GM19351 (cell line): ENCODE measurements around the gene COTL1.
A peak's percentile ranks its signal among the peaks of the same experiment; 100 is the strongest.
"Not testable (repeated sequence)": the region's sequence is repeated elsewhere in the genome, so short reads cannot be mapped to it uniquely, and the experiment has no call there.

Experiments
- ATAC-seq: cut with Tn5 transposase; IDR thresholded peaks from one replicate; pipeline ENCODE4 v1.9.1; 2021; ENCODE audit warnings: mild to moderate bottlenecking, moderate library complexity; ENCODE audit not compliant: unreplicated experiment

COTL1 gene

DNA sequence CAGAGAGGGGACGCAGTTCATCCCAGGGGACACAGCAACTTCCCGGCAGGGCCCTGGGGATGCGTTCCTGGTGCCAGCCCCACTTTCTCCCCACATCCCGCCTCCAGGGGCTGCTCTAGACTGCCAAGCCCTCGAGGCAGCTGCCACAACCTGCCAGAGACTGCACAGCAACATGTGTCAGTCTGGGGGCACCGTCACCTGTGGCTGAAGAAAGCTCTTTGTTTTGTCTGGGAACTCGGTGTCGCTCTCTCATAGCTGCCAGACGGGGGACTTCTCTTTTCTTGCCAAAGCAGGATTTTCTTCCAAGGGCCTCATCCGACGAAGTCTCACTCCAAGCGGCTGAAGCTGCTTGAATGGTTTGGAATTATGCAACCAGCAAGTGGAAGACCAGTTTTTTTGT, 43.7 kb downstream of the COTL1 start:
- ATAC-seq: no peak

DNA sequence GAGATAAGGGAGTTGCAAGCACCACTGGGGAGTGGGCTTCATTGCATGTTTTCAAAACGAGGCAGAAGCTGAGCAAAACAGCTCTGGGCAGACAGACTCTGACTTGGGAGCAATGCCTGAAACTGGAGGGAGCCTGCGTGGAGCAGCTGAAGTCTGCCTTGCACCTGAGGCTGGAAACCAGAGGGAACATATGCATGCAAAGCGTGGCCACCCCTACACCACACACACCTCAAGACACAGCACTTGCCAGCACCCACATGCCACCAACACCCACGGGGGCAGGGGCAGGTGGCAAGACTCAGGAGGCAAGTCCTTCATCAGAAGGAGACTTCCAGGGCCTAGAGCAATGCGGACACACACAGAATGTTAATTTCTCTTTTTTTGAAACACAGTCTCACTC, 45.8 kb downstream of the COTL1 start:
- ATAC-seq: no peak

DNA sequence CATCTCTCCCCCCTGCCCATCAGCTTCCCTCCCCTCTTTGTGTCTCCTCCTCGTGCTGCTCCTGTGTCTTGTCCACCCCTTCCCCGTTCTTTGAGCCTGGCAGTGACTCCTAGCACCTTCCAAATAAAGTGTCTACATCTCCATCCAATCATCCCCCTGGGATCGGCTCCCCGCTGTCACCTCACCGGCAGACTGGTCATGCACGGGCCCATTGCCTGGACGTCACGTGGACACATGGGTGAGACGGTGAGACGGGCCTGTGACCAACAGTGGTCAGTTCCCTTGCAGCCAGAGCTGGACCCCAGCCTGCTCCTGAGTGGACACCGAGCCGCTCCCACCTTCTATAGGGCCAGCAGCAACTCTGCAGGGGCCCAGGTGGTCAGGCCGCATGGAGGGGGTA, 46.4 kb downstream of the COTL1 start:
- ATAC-seq: no peak

DNA sequence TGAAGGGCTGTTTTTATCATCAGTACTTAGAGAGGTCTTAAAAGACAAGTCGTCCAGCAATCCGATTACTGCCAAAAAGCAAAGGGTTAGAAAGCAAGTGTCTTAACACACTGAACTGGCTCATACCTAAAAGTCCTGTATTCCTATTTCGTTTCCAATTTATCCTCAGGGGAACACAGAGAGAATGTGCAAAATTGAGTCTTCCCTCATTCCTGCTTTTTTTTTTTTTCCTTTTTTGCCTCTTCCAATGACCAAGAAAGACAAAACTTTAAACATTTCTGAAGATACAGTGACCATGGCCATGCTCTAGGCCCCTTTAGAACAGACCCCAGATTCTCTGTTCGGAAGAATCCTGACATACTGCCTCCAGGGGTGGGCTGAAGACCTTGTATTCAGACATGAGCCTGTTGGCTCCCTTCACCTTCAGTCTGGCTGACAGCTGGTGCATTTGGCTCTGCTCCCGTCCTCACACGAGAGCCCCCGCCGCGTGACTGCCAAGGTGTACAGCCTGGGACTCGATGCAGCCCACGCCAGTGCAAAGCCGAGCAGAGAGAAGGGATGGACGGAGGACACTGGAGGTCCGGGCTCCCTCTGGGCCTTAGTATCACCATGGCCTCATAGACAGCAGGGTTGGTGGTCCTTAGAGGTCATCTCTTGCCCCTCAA, 47.0 kb downstream of the COTL1 start:
- no peak for ATAC-seq

DNA sequence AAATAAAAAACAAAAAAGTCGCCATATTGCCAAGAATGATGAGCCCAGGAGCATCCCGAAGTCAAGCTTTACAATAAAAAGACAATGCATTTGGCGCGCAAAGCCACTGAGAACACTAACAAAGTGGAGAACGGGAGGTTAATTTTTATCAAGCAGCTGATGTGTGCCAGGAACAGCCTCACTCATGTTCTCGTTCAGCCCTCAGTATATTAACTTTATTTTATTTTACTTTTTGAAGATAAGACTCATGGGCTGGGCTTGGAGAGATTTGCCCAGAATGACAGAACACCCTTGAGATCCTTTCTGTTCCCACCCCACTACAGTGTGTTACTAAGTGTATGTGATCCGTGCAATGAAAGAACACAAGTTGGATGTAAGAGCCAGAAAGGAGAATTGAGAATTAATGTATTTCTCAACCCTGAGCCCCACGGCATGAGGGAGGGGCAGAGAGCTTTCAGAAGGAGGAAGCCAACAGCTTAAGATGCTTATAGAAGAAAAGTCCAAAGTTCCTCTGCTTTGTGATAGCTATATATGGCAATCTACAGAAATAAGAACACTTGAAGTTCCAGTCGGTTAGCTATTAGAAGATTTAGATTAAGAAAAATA, 48.4 kb downstream of the COTL1 start:
- ATAC-seq: no peak

DNA sequence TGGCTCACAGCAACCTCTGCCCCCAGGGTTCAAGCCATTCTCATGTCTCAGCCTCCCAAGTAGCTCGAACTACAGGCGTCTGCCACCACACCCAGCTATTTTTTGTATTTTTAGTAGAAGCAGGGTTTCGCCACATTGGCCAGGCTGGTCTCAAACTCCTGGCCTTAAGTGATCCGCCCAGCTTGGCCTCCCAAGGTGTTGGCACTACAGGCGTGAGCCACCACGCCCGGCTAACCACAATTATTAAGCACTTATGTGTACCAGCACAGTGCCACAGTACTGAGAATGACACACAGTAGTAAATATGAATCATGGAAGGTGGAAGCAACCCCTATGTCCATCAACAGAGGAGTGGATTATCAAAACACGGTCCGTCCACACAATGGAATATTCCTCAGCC, 49.8 kb downstream of the COTL1 start:
- ATAC-seq: no peak

DNA sequence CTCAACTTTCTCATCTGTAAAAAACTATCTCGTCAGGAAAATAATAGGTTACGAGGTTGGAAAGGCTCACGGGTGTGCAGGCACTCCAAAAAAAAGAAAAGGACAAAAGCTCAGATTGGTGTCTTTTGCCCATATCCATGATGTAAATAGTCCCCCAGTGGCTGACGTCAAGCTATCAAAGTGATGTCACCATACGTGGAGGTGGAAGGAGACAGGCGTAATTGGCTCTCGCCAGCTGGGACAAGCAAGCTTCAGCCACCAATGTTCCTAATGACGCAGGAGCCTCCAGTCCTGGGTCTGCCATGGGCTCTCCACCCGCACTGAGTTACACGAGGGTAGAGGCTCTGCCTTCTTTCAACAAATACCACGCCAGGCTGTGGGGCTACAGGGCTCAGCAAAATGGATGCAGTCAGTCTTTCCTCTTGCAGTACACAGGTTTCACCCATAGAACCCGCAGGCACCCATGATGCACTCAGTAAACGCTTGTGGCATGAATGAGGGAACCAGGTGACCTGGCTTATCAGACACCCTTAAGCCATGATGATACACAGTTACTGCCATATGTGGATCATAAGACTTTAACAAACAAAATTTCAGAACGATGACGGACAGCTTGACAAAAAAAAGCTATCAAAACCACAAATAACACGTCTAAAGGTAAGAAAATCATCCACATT, 50.5 kb downstream of the COTL1 start:
- no peak for ATAC-seq

DNA sequence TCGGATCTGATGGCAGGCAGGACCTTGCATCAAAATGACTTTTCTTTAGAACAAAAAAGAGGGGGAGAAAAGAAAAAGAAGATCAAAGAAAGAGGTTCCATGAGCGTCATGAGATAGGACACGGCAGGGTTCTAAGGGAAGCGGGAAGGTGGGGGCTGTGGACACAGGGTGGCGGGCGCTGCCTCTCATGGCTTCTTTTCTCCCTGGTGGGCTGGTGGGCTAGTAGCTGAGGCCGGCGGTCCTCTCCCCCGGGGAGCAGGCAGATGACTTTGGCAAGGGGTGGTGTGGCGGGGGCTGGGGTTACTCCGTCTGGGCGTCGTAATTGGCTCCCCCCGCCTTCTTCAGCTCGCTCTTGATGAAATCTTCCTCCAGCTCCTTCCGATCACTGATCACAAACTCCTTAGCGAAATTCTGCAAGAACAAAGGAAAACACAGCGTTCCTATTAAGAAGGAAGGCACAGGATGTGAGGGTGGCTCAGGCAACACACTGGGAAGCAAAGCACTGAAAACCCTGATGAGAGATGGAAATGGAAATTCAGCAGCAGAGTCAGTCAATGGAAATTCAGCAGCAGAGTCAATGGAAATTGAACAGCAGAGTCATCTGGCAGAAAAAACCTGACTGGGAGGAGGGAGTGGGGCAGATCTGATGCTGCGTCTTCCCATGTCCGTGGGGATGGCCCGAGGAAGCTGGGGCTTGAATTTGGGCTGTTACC, 51.2 kb downstream of the COTL1 start:
- ATAC-seq: no peak

DNA sequence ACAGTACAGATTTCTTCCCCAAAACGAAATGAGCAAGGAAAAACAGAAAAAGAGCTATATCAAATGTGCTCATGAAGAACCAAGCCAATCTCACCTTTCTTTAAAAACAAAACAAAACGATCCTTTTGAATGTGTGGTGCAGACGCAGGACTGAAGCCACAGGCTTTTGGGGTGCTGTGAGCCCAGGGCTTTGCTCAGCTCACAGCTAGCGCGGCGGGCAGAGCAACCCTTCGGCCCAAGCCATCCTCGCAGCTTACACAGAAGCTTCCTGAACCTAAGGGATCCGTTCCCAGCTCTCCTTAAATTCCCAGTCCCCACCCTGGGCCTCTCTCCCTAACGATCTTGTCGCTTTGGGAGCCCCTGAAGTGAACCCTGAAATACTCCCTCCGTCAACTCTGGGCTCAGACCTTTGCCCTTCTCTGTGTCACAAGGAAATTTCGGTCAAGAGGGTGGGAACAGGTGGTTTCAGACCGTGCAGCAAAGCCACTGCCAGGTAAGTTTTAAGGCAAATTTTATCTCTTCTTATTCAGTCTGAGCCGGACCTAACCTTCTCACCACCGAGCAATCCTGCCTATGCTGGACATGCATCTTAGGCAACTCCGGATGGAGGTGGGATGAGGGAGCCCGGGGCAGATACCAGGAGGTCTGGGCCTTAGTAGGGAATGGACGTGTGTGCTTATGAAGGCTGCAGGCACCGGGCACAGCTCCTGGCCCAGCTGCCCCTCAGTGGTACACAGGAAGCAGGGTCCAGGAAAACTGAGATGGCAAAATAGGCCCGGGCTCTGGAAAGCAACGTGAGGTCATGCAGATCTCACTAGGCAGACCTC, 52.0 kb downstream of the COTL1 start:
- no peak for ATAC-seq

DNA sequence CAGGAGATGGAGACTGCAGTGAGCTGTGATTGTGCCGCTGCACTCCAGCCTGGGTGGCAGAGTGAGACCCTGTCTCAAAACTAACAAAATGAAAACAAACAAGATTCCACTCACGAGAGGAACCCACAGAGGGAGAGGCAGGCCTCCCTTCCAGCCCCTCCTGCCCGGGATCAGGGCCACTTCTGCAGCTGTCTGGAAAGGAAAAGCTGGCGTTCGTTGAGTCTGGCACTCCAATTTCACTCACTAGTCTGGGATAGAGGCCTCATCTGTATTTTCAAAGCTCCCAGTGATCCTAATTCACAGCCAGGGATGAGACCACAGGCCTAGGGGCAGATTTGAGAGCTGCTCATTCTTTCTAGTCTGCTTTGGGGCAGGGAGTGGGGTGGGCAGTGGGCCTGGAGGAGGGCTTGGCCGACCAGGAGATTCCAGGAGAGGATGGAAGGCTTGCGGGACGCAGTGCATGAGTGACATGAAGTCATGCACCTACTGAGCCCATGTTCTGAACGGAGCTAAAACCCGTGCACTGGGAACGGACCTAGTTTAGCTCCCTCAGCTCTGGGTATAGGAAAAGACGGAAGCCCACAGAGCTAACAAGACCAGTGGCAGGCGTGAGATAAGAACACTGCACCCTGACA, 54.0 kb downstream of the COTL1 start:
- ATAC-seq: no peak

DNA sequence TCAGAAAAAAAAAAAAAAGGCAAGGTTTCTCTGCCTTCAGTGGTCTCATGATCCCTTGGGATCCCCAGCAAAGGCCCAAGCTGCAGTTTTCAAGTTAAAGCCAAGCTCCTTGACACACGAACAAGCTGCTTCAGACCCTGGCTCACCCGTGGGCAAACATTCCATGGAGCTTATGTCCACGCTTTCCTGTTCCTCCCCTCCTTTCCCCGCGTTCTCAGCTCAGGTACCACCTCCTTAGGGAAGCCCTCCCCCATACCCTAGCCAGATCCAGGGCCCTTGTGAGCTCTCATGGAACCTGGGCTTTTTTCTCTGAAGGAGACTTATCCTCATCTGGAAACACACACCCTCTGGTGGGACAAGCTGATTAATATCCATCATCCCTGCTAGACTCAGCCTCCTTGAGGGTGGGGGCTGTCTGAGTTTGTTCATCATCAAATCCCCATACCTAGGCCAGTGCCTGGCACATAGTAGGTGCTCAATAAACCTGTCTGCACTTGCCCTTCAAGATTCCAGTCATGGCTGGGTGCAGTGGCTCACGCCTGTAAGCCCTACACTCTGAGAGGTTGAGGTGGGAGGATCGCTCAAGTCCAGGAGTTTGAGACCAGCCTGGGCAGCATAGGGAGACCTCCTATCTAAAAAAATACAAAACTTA, 54.7 kb downstream of the COTL1 start:
- ATAC-seq: no peak

DNA sequence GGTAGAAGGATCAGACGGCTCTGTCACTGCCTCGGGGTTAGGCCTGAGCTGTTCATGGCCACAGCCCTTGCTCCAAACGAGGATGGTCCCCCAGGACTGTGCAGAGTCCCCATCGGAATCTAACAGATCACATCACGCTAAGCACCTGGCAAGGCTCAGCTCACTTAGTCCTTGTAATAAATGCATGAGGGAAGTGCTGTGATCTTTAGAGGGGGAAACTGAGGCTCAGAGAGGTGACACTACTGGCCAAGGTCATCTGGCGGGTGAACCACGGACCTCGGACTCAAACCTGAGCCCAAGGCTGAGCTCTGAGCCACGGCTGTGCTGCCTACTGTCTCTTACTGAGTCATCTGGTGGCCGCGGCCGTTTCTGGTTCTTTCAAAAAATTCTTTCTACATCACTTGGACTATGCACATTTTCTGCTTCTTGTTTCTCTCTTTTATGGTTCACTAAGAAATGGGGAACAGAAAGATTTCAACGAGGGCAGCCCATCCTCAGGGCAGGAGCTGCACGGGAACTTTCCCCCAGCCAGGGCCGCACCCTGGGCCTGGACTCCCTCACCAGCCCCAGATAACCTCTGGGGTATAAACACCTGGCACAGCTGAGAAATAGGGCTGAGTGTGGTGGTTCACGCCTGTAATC, 55.6 kb downstream of the COTL1 start:
- ATAC-seq: peak; percentile 61

DNA sequence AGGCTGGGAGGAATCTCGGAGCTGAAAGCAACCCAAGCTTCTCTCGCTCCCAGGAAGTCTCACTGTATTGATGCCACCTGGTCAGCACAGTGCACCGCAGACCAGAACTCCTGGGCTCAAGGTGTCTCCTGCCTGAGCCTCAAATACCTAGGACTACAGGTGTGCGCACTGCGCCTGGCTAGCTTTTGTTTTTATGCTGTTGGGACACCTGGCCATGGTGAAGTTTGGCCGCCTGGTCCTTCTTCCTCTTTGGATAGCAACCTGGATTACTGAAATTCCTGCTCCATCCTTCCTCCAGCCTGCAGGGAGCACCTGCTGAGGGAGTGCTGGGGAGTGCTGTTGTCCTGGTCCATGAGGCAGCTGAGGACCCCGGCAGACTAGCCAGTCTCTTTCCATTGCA, 56.6 kb downstream of the COTL1 start:
- no peak for ATAC-seq

DNA sequence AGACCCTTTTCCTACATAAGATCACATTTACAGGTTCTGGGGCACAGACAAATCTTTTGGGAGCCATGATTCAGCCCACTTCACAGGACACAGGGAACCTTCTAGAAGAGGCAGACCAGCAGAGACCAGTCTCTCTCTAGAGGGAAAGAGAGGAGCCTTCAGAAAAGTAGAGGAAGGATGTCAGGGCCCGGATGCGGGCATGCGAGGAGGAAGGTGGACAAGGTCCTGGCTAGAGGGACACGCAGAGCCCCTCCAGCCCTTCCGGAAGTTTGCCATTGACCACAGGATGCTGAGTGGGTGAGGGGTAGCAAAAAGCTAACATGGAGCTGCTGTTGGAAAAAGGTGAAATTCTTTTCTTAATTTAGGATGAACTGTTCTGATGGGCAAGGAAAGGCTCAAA, 57.6 kb downstream of the COTL1 start:
- ATAC-seq: no peak

DNA sequence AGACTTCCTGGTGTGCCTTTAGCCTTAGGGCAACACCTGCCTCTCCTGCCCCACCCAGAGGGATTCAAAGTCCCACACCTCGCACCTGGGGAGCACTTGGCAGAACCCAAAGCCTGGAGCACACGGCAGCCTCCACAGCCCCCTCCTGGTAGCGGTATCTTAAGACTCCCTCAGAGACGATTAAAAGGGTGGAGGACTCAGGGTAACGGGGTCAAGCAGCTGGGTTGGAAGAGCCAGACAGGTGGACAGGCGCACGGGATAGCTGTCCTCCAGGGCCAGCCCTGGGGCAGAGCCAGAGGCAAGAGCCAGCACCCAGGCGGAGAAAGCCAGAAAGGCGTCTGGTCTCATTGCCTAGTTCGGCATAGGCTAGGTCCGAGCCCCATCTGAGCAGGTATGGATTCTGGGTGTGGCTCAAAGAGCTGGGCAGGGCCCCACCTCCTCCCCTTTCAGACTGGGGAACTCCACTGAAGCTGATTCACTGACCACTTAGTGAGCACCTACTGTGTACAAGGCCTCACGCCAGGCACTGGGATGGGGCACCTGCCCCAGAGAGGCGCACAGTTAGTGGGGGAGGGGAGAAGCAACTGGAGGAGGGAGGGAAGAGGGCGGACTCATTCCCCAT, 58.5 kb downstream of the COTL1 start:
- ATAC-seq: no peak

DNA sequence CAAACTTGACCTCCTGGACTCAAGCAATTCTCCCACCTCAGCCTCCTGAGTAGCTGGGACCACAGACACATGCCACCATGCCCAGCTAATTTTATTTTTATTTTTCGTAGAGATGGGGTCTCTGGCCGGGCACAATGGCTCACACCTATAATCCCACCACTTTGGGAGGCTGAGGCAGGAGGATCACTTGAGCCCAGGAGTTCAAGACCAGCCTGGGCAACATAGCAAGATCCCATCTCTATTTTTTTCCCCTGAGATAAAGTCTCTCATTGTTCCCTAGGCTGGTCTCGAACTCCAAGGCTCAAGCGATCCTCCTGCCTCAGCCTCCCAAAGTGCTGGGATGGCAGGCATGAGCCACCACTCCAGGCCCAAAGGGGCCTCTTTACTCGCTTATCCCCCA, 59.0 kb downstream of the COTL1 start:
- ATAC-seq: not testable (repeated sequence)

DNA sequence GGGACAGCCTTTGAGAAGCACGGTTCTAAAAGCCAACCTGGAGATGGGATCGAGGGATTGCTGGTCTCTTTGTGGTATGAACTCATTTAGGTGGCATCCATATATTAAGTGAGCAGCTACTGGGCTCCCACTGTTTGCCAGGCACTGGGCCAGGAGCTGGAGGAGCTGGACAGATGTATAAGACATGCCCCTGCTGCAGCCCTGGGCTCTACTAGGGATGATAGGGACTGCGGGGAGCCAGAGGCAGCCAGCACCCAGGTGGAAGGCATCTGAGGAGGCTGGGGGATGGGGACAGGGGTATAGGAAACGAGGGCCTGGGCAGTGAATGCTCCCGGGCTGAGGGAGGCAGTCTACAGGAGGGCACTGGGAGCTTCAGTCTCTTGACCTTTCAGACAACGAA, 60.4 kb downstream of the COTL1 start:
- no peak for ATAC-seq

DNA sequence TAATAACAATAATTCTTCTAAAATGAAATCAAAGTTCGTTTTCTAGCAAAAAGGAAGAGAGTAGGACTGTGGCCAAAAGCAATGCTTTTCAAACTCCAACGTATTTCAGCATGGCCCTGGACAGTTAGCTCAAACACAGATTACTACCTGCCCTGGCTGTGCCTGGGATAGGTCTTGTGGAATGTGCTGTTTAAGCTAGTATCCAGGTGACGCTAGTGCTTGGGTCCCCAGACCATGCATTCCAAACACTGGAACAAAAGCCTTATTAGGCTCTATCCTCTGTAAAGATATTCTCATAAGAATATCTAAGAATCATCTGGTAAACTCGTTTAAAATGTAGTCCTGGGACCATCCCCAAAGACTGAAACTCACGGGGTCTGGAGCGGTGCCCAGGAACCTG, 60.8 kb downstream of the COTL1 start:
- ATAC-seq: no peak
